ENCODE measurements around the gene RBM34.
"Not testable (repeated sequence)": the region's sequence is repeated elsewhere in the genome, so short reads cannot be mapped to it uniquely, and the experiment has no call there.

Gene RBM34

DNA sequence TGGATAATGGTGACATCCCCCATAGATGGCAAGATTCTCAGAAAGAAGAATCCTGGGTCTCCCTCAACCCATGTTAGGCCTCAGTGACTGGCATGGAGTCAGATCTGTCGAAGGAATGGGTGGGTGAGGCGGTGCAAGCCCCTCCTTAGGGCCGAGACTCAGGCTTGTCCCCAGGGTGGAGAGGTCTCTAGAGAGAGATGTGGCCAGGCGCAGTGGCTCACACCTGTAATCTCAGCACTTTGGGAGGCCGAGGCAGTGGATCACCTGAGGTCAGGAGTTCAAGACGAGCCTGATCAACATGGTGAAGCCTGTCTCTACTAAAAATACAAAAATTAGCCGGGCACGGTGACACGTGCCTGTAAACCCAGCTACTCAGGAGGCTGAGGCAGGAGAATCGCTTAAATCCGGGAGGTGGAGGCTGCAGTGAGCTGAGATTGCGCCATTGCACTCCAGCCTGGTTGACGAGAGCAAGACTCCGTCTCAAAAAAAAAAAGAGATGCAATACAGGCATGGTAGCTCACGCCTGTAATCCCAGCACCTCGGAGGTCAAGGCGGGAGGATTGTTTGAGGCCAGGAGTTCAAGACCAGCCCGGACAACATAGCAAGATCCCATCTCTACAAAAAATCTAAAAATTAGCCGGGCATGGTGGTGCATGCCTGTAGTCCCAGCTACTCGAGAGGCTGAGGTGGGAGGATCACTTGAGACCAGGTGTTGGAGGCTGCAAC is 69.6 kb downstream of the RBM34 start:
- not testable (repeated sequence) for DNase-seq (ENCODE audit: low read depth, low spot score)

- no peak for DNase-seq (ENCODE audit: low read depth, low spot score)
These were observed 70.5 kb downstream of the RBM34 start for GRCh38 chr1:235090406-235091069.

DNA sequence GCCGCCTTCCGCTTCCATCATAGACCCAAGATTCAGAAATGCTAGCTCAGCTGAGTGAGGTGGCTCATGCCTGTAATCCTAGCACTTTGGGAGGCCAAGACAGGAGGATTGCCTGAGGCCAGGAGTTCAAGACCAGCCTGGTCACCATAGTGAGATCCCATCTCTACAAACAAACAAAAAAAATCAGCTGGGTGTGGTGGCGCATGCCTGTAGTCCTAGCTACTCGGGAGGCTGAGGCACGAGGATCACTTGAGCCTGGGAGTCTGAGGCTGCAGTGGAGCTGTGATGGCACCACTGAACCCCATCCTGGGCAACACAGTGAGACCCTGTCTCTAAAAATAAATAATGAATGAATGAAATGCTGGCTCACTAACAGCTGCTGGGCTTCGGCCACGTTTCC is 72.1 kb downstream of the RBM34 start:
- no peak for DNase-seq (ENCODE audit: low read depth, low spot score)

GRCh38 chr1:235088430-235088829 is 72.6 kb downstream of the RBM34 start:
- no peak for DNase-seq (ENCODE audit: low read depth, low spot score)

- no peak for DNase-seq (ENCODE audit: low read depth, low spot score)
These were observed 73.1 kb downstream of the RBM34 start for GRCh38 chr1:235087906-235088305.

- DNase-seq (ENCODE audit: low read depth, low spot score), result not testable (repeated sequence)
These were observed 75.5 kb downstream of the RBM34 start for GRCh38 chr1:235085411-235086117.
